Liver (tissue), 9 donors: ENCODE results near the gene HEATR5A. TPM values are rescaled to one million over a fixed set of nuclear protein-coding genes. Genes with fewer than 3 reads are reported as not detected.

ENCODE experiments used
- DNase-seq: peaks from one replicate; pipeline ENCODE4 v3.0.0-alpha.2; 2017; ENCODE audit warnings: low spot score
- H3K27ac ChIP-seq, 2 donors: one replicate each; pipeline ENCODE4 v1.7.0; 2013; ENCODE audit warnings: inconsistent platforms in 2 of 2, low read length in 2 of 2, control low read depth in 1 of 2, low read depth in 1 of 2, mild to moderate bottlenecking in 1 of 2
- H3K27me3 ChIP-seq, 4 donors: one replicate each; pipeline versions ENCODE4 v1.6.1 to v1.7.0; 2013; ENCODE audit warnings: low read length in 3 of 4, inconsistent platforms in 1 of 4, mild to moderate bottlenecking in 1 of 4, moderate library complexity in 1 of 4; ENCODE audit not compliant: control insufficient read depth in 4 of 4, insufficient read depth in 4 of 4
- H3K36me3 ChIP-seq, 4 donors: one replicate each; pipeline versions ENCODE4 v1.6.1 to v1.7.0; 2013; ENCODE audit warnings: low read length in 3 of 4, mild to moderate bottlenecking in 3 of 4, low read depth in 1 of 4, moderate library complexity in 1 of 4; ENCODE audit not compliant: control insufficient read depth in 4 of 4, insufficient read depth in 3 of 4
- H3K4me1 ChIP-seq, 4 donors: one replicate each; pipeline versions ENCODE4 v1.6.1 to v1.7.0; 2013; ENCODE audit warnings: low read length in 3 of 4, mild to moderate bottlenecking in 3 of 4, moderate library complexity in 1 of 4; ENCODE audit not compliant: control insufficient read depth in 4 of 4, insufficient read depth in 4 of 4
- H3K4me3 ChIP-seq, 3 donors: one replicate each; pipeline versions ENCODE4 v1.6.1 to v1.7.0; 2013; ENCODE audit warnings: low read length in 3 of 3, control low read depth in 1 of 3, low read depth in 1 of 3, mild to moderate bottlenecking in 1 of 3
- H3K9ac ChIP-seq, 2 donors: one replicate each; pipeline ENCODE4 v1.7.0; 2013; ENCODE audit warnings: low read length in 2 of 2, mild to moderate bottlenecking in 2 of 2, moderate library complexity in 2 of 2, control low read depth in 1 of 2, low read depth in 1 of 2
- H3K9me3 ChIP-seq, 4 donors: one replicate each; pipeline versions ENCODE4 v1.6.1 to v1.7.0; 2013; ENCODE audit warnings: low read length in 3 of 4; ENCODE audit not compliant: control insufficient read depth in 4 of 4
- CTCF ChIP-seq: fragments of 150-350 bp; IDR thresholded peaks from 2 replicates; pipeline ENCODE4 v1.5.1; 2017; ENCODE audit warnings: improper control_type of control experiment, low read depth, low read length; ENCODE audit not compliant: missing input control
- EGR1 ChIP-seq, 2 donors: IDR thresholded peaks; 2 replicates each; pipeline ENCODE4 v1.6.1; 2016 to 2018; ENCODE audit warnings: antibody characterized with exemption in 2 of 2, low read depth in 2 of 2
- FOXA1 ChIP-seq: IDR thresholded peaks from 2 replicates; pipeline ENCODE4 v1.6.1; 2016; ENCODE audit warnings: antibody characterized with exemption
- FOXA2 ChIP-seq: IDR thresholded peaks from 2 replicates; pipeline ENCODE4 v1.6.1; 2016; ENCODE audit warnings: antibody characterized with exemption
- GABPA ChIP-seq, 2 donors: IDR thresholded peaks in 1 of 2; conservative IDR thresholded peaks in 1 of 2; 2 replicates each; pipeline ENCODE4 v1.6.1; 2016; ENCODE audit warnings: antibody characterized with exemption in 2 of 2, mild to moderate bottlenecking in 1 of 2, moderate library complexity in 1 of 2
- HNF4A ChIP-seq, 2 donors: conservative IDR thresholded peaks; 2 replicates each; pipeline ENCODE4 v1.6.1; 2016; ENCODE audit warnings: antibody characterized with exemption in 2 of 2, mild to moderate bottlenecking in 2 of 2
- HNF4G ChIP-seq: IDR thresholded peaks from 2 replicates; pipeline ENCODE4 v1.6.1; 2016; ENCODE audit warnings: antibody characterized with exemption
- JUND ChIP-seq, 2 donors: IDR thresholded peaks; 2 replicates each; pipeline ENCODE4 v1.6.1; 2016; ENCODE audit warnings: antibody characterized with exemption in 2 of 2
- MAX ChIP-seq: IDR thresholded peaks from 2 replicates; pipeline ENCODE4 v1.6.1; 2016; ENCODE audit warnings: antibody characterized with exemption
- NR2F2 ChIP-seq: IDR thresholded peaks from 2 replicates; pipeline ENCODE4 v1.6.1; 2016; ENCODE audit warnings: antibody characterized with exemption
- RAD21 ChIP-seq, 2 donors: IDR thresholded peaks; 2 replicates each; pipeline ENCODE4 v1.6.1; 2016; ENCODE audit warnings: antibody characterized with exemption in 2 of 2, mild to moderate bottlenecking in 2 of 2
- REST ChIP-seq: IDR thresholded peaks from 2 replicates; pipeline ENCODE4 v1.6.1; 2016; ENCODE audit warnings: antibody characterized with exemption, mild to moderate bottlenecking
- RXRA ChIP-seq, 2 donors: IDR thresholded peaks; 2 replicates each; pipeline ENCODE4 v1.6.1; 2017 to 2018; ENCODE audit warnings: antibody characterized with exemption in 2 of 2, mild to moderate bottlenecking in 1 of 2
- SP1 ChIP-seq: IDR thresholded peaks from 2 replicates; pipeline ENCODE4 v1.6.1; 2018; ENCODE audit warnings: antibody characterized with exemption, mild to moderate bottlenecking
- TAF1 ChIP-seq: conservative IDR thresholded peaks from 2 replicates; pipeline ENCODE4 v1.6.1; 2016; ENCODE audit warnings: antibody characterized with exemption, mild to moderate bottlenecking
- YY1 ChIP-seq: IDR thresholded peaks from 2 replicates; pipeline ENCODE4 v1.6.1; 2016; ENCODE audit warnings: antibody characterized with exemption, mild to moderate bottlenecking
- ZBTB33 ChIP-seq: IDR thresholded peaks from 2 replicates; pipeline ENCODE4 v1.6.1; 2016; ENCODE audit warnings: antibody characterized with exemption
- WGBS: extraction: QIAGEN DNeasy Blood & Tissue Kit; methylation state at CpG from one replicate; pipeline ENCODE4 v1.1.7; 2013; 5-methylcytosine and 5-hydroxymethylcytosine counted together
- polyA plus RNA-seq, 2 donors: library from polyadenylated mRNA; stranded (reverse) in 1 of 2; unstranded in 1 of 2; fragments of 200-250 nt in 1 of 2; fragments of >200 nt in 1 of 2; fragmentation: Nextera tagmentation in 1 of 2; extraction: Ambion mirVana in 1 of 2; gene quantifications; one replicate each; pipeline versions ENCODE4 v1.2.1 to v1.2.3, GENCODE V29; 2013 to 2015
- total RNA-seq, 2 donors: library from RNA; depleted of rRNA; stranded (reverse); fragments of >200 nt; gene quantifications; one replicate each; pipeline ENCODE4 v1.2.3, GENCODE V29; 2014
- TF ChIP-seq, protein P1 (sequence below): IDR thresholded peaks from 2 replicates; pipeline ENCODE4 v1.6.1; 2016; ENCODE audit warnings: antibody characterized with exemption
- donor health status: healthy.
- donor health status: healthy.
- donor health status: healthy.
- donor health status: healthy.
- donor health status: healthy.

Gene HEATR5A
- total and polyA plus RNA-seq, 4 donors: 7.3 to 22.8 (median 10.1) TPM

GRCh38 chr14:31294746-31295405, 125.5 kb downstream of the HEATR5A start:
- H3K9ac ChIP-seq: no peak overlapping the region
- H3K4me3 ChIP-seq: no peak overlapping the region
- H3K36me3 ChIP-seq: peaks cover 0 to 11% (median 0%) of the 10 kb centered on the region in 4 donors
- TF ChIP-seq TAF1: no peak
- TF ChIP-seq ZBTB33: no peak
- no peak for TF ChIP-seq CTCF
- no peak for TF ChIP-seq RAD21 (IDR thresholded peaks at IDR 0.05)
- TF ChIP-seq SP1: no peak
- no peak for TF ChIP-seq NR2F2
- TF ChIP-seq FOXA1: no peak
- TF ChIP-seq FOXA2: no peak
- TF ChIP-seq EGR1 (IDR thresholded peaks at IDR 0.05; ENCODE audit: low read depth in 2 of 2): no peak
- TF ChIP-seq GABPA (IDR thresholded peaks at IDR 0.05 in 1 of 2, conservative IDR thresholded peaks at IDR 0.05 in 1 of 2): no peak
- no peak for TF ChIP-seq MAX
- no peak for TF ChIP-seq YY1
- TF ChIP-seq, protein P1, sequence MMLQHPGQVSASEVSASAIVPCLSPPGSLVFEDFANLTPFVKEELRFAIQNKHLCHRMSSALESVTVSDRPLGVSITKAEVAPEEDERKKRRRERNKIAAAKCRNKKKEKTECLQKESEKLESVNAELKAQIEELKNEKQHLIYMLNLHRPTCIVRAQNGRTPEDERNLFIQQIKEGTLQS: no peak
- TF ChIP-seq JUND (IDR thresholded peaks at IDR 0.05): no peak
- no peak for TF ChIP-seq REST
- TF ChIP-seq RXRA (IDR thresholded peaks at IDR 0.05): no peak
- TF ChIP-seq HNF4A (conservative IDR thresholded peaks at IDR 0.05): no peak
- no peak for TF ChIP-seq HNF4G
- DNase-seq: no peak
- 79% methylated on average over 7 of the region's 7 CpGs for WGBS
- no peak overlapping the region for H3K27ac ChIP-seq
- no peaks in the 10 kb centered on the region for H3K27me3 ChIP-seq
- H3K9me3 ChIP-seq: no peaks in the 10 kb centered on the region
- peaks cover 0 to 3% (median 0%) of the 10 kb centered on the region in 4 donors for H3K4me1 ChIP-seq
